ENCODE results near the gene SIRPG. TPM values are rescaled to one million over a fixed set of nuclear protein-coding genes. Genes with fewer than 3 reads are reported as not detected.

Gene SIRPG
- total and polyA plus RNA-seq, 10 of the 15 experiments (the other 5 are each of a cell fraction or from before 2014, with no cell fraction given): 1.1 to 13.0 (median 4.1) TPM

DNA sequence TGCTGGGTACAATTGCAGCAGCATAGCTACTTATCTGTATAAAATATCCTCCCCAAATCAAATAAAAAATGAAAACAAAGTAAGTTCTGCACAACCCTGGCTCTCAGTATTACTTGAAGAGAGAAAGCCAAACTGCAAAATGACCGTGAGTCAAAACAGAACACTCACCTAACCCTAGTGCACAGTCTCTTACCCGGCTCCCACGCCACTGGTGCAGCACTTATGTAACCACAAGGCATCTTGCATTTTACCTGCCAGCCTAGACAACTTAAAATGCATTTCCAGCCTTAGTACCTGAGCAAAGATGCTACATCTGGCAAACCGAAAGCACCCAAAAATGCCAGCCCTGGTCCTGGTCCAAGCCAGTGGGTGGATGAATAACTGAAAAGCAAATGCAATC, 25.4 kb downstream of the SIRPG start (continued):
- no peak for TF ChIP-seq ZBTB4 (CRISPR knock-in tag; IDR thresholded peaks at IDR 0.05)
- TF ChIP-seq CEBPB (IDR thresholded peaks at IDR 0.05; ENCODE audit: borderline replicate concordance in 1 of 2, low read depth in 2 of 2, low read length in 2 of 2): 0 out of 4 replicates have a peak, but pooled peaks of 1 of the 2 experiments have one; percentile 25
- TF ChIP-seq YY1 (IDR thresholded peaks at IDR 0.05; ENCODE audit: low read depth, low read length): no peak
- peak; percentile 89; the same call in 1 of the 2 replicates for TF ChIP-seq IRF4 (IDR thresholded peaks at IDR 0.05; ENCODE audit: low read depth, low read length)
- no peak for TF ChIP-seq NRF1 (conservative IDR thresholded peaks at IDR 0.05; ENCODE audit: low read depth, low read length)
- no peak for TF ChIP-seq SIN3A (IDR thresholded peaks at IDR 0.05; ENCODE audit: low read depth, low read length)
- no peak for TF ChIP-seq ATF7 (IDR thresholded peaks at IDR 0.05; ENCODE audit: low read depth)
- no peak for TF ChIP-seq ZBED1 (IDR thresholded peaks at IDR 0.05; ENCODE audit: borderline replicate concordance)
- TF ChIP-seq BRCA1 (IDR thresholded peaks at IDR 0.05; ENCODE audit: low read depth, low read length): no peak
- TF ChIP-seq HDAC6 (IDR thresholded peaks at IDR 0.05; ENCODE audit: unreplicated experiment): no peak
- TF ChIP-seq, protein P1, sequence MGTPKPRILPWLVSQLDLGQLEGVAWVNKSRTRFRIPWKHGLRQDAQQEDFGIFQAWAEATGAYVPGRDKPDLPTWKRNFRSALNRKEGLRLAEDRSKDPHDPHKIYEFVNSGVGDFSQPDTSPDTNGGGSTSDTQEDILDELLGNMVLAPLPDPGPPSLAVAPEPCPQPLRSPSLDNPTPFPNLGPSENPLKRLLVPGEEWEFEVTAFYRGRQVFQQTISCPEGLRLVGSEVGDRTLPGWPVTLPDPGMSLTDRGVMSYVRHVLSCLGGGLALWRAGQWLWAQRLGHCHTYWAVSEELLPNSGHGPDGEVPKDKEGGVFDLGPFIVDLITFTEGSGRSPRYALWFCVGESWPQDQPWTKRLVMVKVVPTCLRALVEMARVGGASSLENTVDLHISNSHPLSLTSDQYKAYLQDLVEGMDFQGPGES (IDR thresholded peaks at IDR 0.05): no peak
- peak; percentile 81; the same call in 1 of the 2 replicates for TF ChIP-seq NFIC (IDR thresholded peaks at IDR 0.05; ENCODE audit: low read depth, low read length)
- TF ChIP-seq NFYA (IDR thresholded peaks at IDR 0.05; ENCODE audit: borderline replicate concordance, low read depth, low read length): no peak
- peak; percentile 65; the same call in 1 of the 2 replicates for TF ChIP-seq MTA3 (IDR thresholded peaks at IDR 0.05; ENCODE audit: borderline replicate concordance, low read length)
- TF ChIP-seq SMAD1 (IDR thresholded peaks at IDR 0.05; ENCODE audit: low read depth, partially characterized antibody): no peak
- TF ChIP-seq RELA (IDR thresholded peaks at IDR 0.05; ENCODE audit: borderline replicate concordance, partially characterized antibody): no peak
- TF ChIP-seq, protein P2, sequence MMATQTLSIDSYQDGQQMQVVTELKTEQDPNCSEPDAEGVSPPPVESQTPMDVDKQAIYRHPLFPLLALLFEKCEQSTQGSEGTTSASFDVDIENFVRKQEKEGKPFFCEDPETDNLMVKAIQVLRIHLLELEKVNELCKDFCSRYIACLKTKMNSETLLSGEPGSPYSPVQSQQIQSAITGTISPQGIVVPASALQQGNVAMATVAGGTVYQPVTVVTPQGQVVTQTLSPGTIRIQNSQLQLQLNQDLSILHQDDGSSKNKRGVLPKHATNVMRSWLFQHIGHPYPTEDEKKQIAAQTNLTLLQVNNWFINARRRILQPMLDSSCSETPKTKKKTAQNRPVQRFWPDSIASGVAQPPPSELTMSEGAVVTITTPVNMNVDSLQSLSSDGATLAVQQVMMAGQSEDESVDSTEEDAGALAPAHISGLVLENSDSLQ (IDR thresholded peaks at IDR 0.05): no peak
- TF ChIP-seq, protein P3, sequence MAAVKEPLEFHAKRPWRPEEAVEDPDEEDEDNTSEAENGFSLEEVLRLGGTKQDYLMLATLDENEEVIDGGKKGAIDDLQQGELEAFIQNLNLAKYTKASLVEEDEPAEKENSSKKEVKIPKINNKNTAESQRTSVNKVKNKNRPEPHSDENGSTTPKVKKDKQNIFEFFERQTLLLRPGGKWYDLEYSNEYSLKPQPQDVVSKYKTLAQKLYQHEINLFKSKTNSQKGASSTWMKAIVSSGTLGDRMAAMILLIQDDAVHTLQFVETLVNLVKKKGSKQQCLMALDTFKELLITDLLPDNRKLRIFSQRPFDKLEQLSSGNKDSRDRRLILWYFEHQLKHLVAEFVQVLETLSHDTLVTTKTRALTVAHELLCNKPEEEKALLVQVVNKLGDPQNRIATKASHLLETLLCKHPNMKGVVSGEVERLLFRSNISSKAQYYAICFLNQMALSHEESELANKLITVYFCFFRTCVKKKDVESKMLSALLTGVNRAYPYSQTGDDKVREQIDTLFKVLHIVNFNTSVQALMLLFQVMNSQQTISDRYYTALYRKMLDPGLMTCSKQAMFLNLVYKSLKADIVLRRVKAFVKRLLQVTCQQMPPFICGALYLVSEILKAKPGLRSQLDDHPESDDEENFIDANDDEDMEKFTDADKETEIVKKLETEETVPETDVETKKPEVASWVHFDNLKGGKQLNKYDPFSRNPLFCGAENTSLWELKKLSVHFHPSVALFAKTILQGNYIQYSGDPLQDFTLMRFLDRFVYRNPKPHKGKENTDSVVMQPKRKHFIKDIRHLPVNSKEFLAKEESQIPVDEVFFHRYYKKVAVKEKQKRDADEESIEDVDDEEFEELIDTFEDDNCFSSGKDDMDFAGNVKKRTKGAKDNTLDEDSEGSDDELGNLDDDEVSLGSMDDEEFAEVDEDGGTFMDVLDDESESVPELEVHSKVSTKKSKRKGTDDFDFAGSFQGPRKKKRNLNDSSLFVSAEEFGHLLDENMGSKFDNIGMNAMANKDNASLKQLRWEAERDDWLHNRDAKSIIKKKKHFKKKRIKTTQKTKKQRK (IDR thresholded peaks at IDR 0.05; ENCODE audit: low read depth, low read length): no peak
- TF ChIP-seq, protein P4, sequence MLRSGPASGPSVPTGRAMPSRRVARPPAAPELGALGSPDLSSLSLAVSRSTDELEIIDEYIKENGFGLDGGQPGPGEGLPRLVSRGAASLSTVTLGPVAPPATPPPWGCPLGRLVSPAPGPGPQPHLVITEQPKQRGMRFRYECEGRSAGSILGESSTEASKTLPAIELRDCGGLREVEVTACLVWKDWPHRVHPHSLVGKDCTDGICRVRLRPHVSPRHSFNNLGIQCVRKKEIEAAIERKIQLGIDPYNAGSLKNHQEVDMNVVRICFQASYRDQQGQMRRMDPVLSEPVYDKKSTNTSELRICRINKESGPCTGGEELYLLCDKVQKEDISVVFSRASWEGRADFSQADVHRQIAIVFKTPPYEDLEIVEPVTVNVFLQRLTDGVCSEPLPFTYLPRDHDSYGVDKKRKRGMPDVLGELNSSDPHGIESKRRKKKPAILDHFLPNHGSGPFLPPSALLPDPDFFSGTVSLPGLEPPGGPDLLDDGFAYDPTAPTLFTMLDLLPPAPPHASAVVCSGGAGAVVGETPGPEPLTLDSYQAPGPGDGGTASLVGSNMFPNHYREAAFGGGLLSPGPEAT (IDR thresholded peaks at IDR 0.05; ENCODE audit: low read depth): no peak
- TF ChIP-seq DPF2 (IDR thresholded peaks at IDR 0.05): 0 out of 2 replicates have a peak, but pooled peaks have one; percentile 33

Data from GM12878 (cell line).